HG02759 (cell line): Measurements from ENCODE around the gene PRKRIP1.
"Not testable (repeated sequence)": the region's sequence is repeated elsewhere in the genome, so short reads cannot be mapped to it uniquely, and the experiment has no call there.

ENCODE experiments used
- ATAC-seq: cut with Tn5 transposase; IDR thresholded peaks from one replicate; pipeline ENCODE4 v1.9.1; 2021; ENCODE audit warnings: mild to moderate bottlenecking, moderate library complexity; ENCODE audit not compliant: unreplicated experiment

The PRKRIP1 gene

GRCh38 chr7:102403563-102403962 is 7.4 kb downstream of the PRKRIP1 start:
- no peak for ATAC-seq

GRCh38 chr7:102404005-102404861 is 8.1 kb downstream of the PRKRIP1 start:
- peak; percentile 87 for ATAC-seq

- not testable (repeated sequence) for ATAC-seq
These were observed 8.7 kb downstream of the PRKRIP1 start for GRCh38 chr7:102404862-102405188.

GRCh38 chr7:102407910-102408309 is 11.7 kb downstream of the PRKRIP1 start:
- ATAC-seq: no peak

- ATAC-seq: not testable (repeated sequence)
These were observed 12.4 kb downstream of the PRKRIP1 start for GRCh38 chr7:102408530-102408929.

GRCh38 chr7:102409340-102409739 is 13.2 kb downstream of the PRKRIP1 start:
- ATAC-seq: no peak

- ATAC-seq: no peak
These were observed 14.0 kb downstream of the PRKRIP1 start for GRCh38 chr7:102410123-102410522.

GRCh38 chr7:102410918-102411317 is 14.8 kb downstream of the PRKRIP1 start:
- no peak for ATAC-seq

GRCh38 chr7:102412548-102412947 is 16.4 kb downstream of the PRKRIP1 start:
- no peak for ATAC-seq

GRCh38 chr7:102413091-102413490 is 16.9 kb downstream of the PRKRIP1 start:
- ATAC-seq: no peak

GRCh38 chr7:102413611-102414010 is 17.4 kb downstream of the PRKRIP1 start:
- no peak for ATAC-seq

- peak; percentile 58 for ATAC-seq
These were observed 19.6 kb downstream of the PRKRIP1 start for GRCh38 chr7:102415685-102416225.

- ATAC-seq: no peak
These were observed 20.2 kb downstream of the PRKRIP1 start for GRCh38 chr7:102416406-102416805.

- ATAC-seq: no peak
These were observed 20.9 kb downstream of the PRKRIP1 start for GRCh38 chr7:102417105-102417504.

- no peak for ATAC-seq
These were observed 22.4 kb downstream of the PRKRIP1 start for GRCh38 chr7:102418592-102418991.

- ATAC-seq: no peak
These were observed 25.6 kb downstream of the PRKRIP1 start for GRCh38 chr7:102421706-102422240.

- ATAC-seq: no peak
These were observed 28.0 kb downstream of the PRKRIP1 start for GRCh38 chr7:102424129-102424551.

GRCh38 chr7:102424787-102425218 is 28.6 kb downstream of the PRKRIP1 start:
- ATAC-seq: peak; percentile 28

- peak; percentile 62 for ATAC-seq
These were observed 29.6 kb downstream of the PRKRIP1 start for GRCh38 chr7:102425639-102426267.

- ATAC-seq: peak; percentile 66
These were observed 30.3 kb downstream of the PRKRIP1 start for GRCh38 chr7:102426268-102427018.

GRCh38 chr7:102427019-102427405 is 30.8 kb downstream of the PRKRIP1 start:
- no peak for ATAC-seq
